GM12892 (cell line): ENCODE measurements around the gene SLC38A6.

Experiments
- DNase-seq: peaks from one replicate; pipeline ENCODE4 v3.0.0; 2011; ENCODE audit not compliant: insufficient read length
- FAIRE-seq: peaks from 2 replicates; lab custom pipeline; 2011; peaks lifted over from hg19 to GRCh38; lab: Jason Lieb, UNC
- POLR2A ChIP-seq: IDR thresholded peaks from 2 replicates; pipeline ENCODE4 v1.6.1; 2011; ENCODE audit warnings: low read depth, low read length, control low read depth
- POLR2AphosphoS5 ChIP-seq: IDR thresholded peaks from 2 replicates; pipeline ENCODE4 v1.6.1; 2011; ENCODE audit warnings: low read depth, low read length, control low read depth
- TAF1 ChIP-seq: IDR thresholded peaks from 2 replicates; pipeline ENCODE4 v1.6.1; 2011; ENCODE audit warnings: low read depth, mild to moderate bottlenecking, control low read depth, low read length, borderline replicate concordance

Gene SLC38A6

GRCh38 chr14:61034416-61035120 lies 53.5 kb downstream of the SLC38A6 start:
- DNase-seq (no peak), FAIRE-seq (peak; percentile 67)
- TF ChIP-seq POLR2A: no peak
- no peak for TF ChIP-seq POLR2AphosphoS5
- no peak for TF ChIP-seq TAF1

GRCh38 chr14:61037215-61037614 lies 56.2 kb downstream of the SLC38A6 start:
- DNase-seq (no peak), FAIRE-seq (no peak)
- TF ChIP-seq POLR2A (no peak), POLR2AphosphoS5 (no peak), TAF1 (no peak)

- TF ChIP-seq POLR2AphosphoS5 (no peak), POLR2A (no peak), TAF1 (no peak)
- DNase-seq (no peak), FAIRE-seq (no peak)
These were observed 60.7 kb downstream of the SLC38A6 start for GRCh38 chr14:61041704-61042103.

GRCh38 chr14:61042220-61042619 lies 61.2 kb downstream of the SLC38A6 start:
- no peak for FAIRE-seq
- no peak for TF ChIP-seq POLR2AphosphoS5
- no peak for TF ChIP-seq TAF1
- no peak for TF ChIP-seq POLR2A
- DNase-seq: no peak

- FAIRE-seq: no peak
- TF ChIP-seq POLR2A: no peak
- no peak for TF ChIP-seq TAF1
- no peak for TF ChIP-seq POLR2AphosphoS5
- DNase-seq: no peak
These were observed 62.5 kb downstream of the SLC38A6 start for GRCh38 chr14:61043506-61043905.

GRCh38 chr14:61047021-61047420 lies 66.0 kb downstream of the SLC38A6 start:
- FAIRE-seq: no peak
- no peak for TF ChIP-seq POLR2AphosphoS5
- no peak for TF ChIP-seq POLR2A
- TF ChIP-seq TAF1: no peak

GRCh38 chr14:61048640-61049039 lies 67.6 kb downstream of the SLC38A6 start:
- no peak for FAIRE-seq
- DNase-seq: no peak
- no peak for TF ChIP-seq POLR2A
- TF ChIP-seq POLR2AphosphoS5: no peak
- no peak for TF ChIP-seq TAF1

More at GRCh38 chr14:61047021-61047420, 66.0 kb downstream of the SLC38A6 start:
- no peak for DNase-seq

GRCh38 chr14:61050417-61050816 lies 69.4 kb downstream of the SLC38A6 start:
- no peak for TF ChIP-seq POLR2A
- TF ChIP-seq POLR2AphosphoS5: no peak
- no peak for TF ChIP-seq TAF1
- no peak for FAIRE-seq

GRCh38 chr14:61051051-61051450 lies 70.0 kb downstream of the SLC38A6 start:
- DNase-seq (no peak), FAIRE-seq (no peak)
- TF ChIP-seq POLR2AphosphoS5 (no peak), POLR2A (no peak), TAF1 (no peak)

More at GRCh38 chr14:61050417-61050816, 69.4 kb downstream of the SLC38A6 start:
- no peak for DNase-seq

- FAIRE-seq: no peak
- DNase-seq: no peak
- TF ChIP-seq TAF1 (no peak), POLR2AphosphoS5 (no peak), POLR2A (no peak)
These were observed 70.6 kb downstream of the SLC38A6 start for GRCh38 chr14:61051621-61052020.

- DNase-seq (no peak), FAIRE-seq (no peak)
- no peak for TF ChIP-seq POLR2AphosphoS5
- no peak for TF ChIP-seq POLR2A
- TF ChIP-seq TAF1: no peak
These were observed 82.4 kb downstream of the SLC38A6 start for GRCh38 chr14:61063461-61063860.

GRCh38 chr14:61064210-61064609 lies 83.2 kb downstream of the SLC38A6 start:
- TF ChIP-seq POLR2AphosphoS5: no peak
- no peak for TF ChIP-seq TAF1
- no peak for TF ChIP-seq POLR2A
- peak; percentile 40 for FAIRE-seq
- DNase-seq: no peak

GRCh38 chr14:61064856-61065255 lies 83.8 kb downstream of the SLC38A6 start:
- TF ChIP-seq TAF1: no peak
- TF ChIP-seq POLR2A: no peak
- no peak for TF ChIP-seq POLR2AphosphoS5
- no peak for DNase-seq
- FAIRE-seq: no peak
